Upper lobe of left lung (tissue), 6 donors: ENCODE data around the gene USP34. TPM values are rescaled to one million over a fixed set of nuclear protein-coding genes. Genes with fewer than 3 reads are reported as not detected.
A peak's percentile ranks its signal among the peaks of the same experiment; 100 is the strongest.
"Not testable (repeated sequence)": the region's sequence is repeated elsewhere in the genome, so short reads cannot be mapped to it uniquely, and the experiment has no call there.

Source experiments
- ATAC-seq, 2 donors: fragments of 200-7000 bp; cut with Tn5 transposase; one replicate each; pipeline ENCODE4 v1.9.1; 2022; ENCODE audit warnings: mild to moderate bottlenecking in 2 of 2, moderate library complexity in 2 of 2; ENCODE audit not compliant: low FRiP score in 2 of 2
- DNase-seq, 2 donors: peaks; one replicate each; pipeline ENCODE4 v3.0.0-alpha.2; 2019 to 2020
- H3K27ac ChIP-seq, 4 donors: fragments of 200-600 bp; sonication (generic); one replicate each; pipeline ENCODE4 v1.5.1; 2016 to 2019
- H3K27me3 ChIP-seq, 4 donors: fragments of 200-600 bp; sonication (generic); one replicate each; pipeline ENCODE4 v1.5.1; 2017 to 2019
- H3K36me3 ChIP-seq, 4 donors: fragments of 200-600 bp; sonication (generic); one replicate each; pipeline ENCODE4 v1.5.1; 2016 to 2019
- H3K4me1 ChIP-seq, 4 donors: fragments of 200-600 bp; sonication (generic); one replicate each; pipeline ENCODE4 v1.5.1; 2018 to 2019
- H3K4me3 ChIP-seq, 4 donors: fragments of 200-600 bp; sonication (generic); one replicate each; pipeline ENCODE4 v1.5.1; 2017 to 2019; ENCODE audit warnings: mild to moderate bottlenecking in 2 of 4, moderate library complexity in 1 of 4
- H3K9me3 ChIP-seq, 4 donors: fragments of 200-600 bp; sonication (generic); one replicate each; pipeline ENCODE4 v1.5.1; 2018 to 2019
- EP300 ChIP-seq, 4 donors: sonication (generic); formaldehyde crosslinking; IDR thresholded peaks; one replicate each; pipeline ENCODE4 v1.5.1; 2017; ENCODE audit warnings: antibody characterized with exemption in 4 of 4, control low read depth in 2 of 4
- POLR2A ChIP-seq, 4 donors: fragments of 450-650 bp; IDR thresholded peaks; one replicate each; pipeline ENCODE4 v1.5.1; 2016 to 2017; ENCODE audit warnings: antibody characterized with exemption in 4 of 4, mild to moderate bottlenecking in 2 of 4
- POLR2AphosphoS5 ChIP-seq, 2 donors: sonication (generic); formaldehyde crosslinking; IDR thresholded peaks; one replicate each; pipeline ENCODE4 v1.5.1; 2017; ENCODE audit warnings: antibody characterized with exemption in 2 of 2
- WGBS, 2 donors: methylation state at CpG; one replicate each; pipeline ENCODE4 v1.1.5; 2017 to 2018; 5-methylcytosine and 5-hydroxymethylcytosine counted together
- total RNA-seq, 6 donors: library from RNA; depleted of rRNA in 4 of 6; stranded (reverse); fragments of >200 nt in 4 of 6; gene quantifications; one replicate each; pipeline versions ENCODE4 v1.1.0 to v1.2.1, GENCODE V29; 2016 to 2021
- TF ChIP-seq, protein P1 (sequence below), 6 experiments: fragments of 450-650 bp in 4 of 6; fragments of 200-600 bp in 2 of 6; sonication (generic) in 2 of 6; IDR thresholded peaks; one replicate each; pipeline ENCODE4 v1.5.1; 2016 to 2019; ENCODE audit warnings: antibody characterized with exemption in 6 of 6
- donor health status: DM: no; HTN: no; CAD: no; lungs with moderate emphysema.
- donor health status: DM: no; HTN: yes; CAD: no; lungs with severe emphysema.

Gene USP34
- total RNA-seq, 6 donors from 2014 or later = 73.8 to 223 (median 114) TPM

DNA sequence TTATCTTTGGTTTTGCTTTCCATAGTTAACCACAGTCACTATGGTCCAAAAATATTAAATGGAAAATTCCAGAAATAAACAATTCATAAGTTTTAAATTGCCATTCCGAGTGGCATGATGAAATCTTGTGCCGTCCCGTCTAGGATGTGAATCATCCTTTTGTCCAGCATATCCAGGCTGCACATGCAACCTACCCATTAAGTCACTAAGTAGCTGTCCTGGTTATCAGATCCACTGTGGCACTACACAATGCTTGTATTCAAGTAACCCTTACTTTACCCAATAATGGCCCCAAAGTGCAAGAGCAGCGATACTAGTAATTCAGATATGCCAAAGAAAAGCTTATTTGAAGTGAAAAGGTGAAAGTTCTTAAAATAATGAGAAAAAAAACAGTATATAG, 10.7 kb downstream of the USP34 start:
- TF ChIP-seq, protein P1, sequence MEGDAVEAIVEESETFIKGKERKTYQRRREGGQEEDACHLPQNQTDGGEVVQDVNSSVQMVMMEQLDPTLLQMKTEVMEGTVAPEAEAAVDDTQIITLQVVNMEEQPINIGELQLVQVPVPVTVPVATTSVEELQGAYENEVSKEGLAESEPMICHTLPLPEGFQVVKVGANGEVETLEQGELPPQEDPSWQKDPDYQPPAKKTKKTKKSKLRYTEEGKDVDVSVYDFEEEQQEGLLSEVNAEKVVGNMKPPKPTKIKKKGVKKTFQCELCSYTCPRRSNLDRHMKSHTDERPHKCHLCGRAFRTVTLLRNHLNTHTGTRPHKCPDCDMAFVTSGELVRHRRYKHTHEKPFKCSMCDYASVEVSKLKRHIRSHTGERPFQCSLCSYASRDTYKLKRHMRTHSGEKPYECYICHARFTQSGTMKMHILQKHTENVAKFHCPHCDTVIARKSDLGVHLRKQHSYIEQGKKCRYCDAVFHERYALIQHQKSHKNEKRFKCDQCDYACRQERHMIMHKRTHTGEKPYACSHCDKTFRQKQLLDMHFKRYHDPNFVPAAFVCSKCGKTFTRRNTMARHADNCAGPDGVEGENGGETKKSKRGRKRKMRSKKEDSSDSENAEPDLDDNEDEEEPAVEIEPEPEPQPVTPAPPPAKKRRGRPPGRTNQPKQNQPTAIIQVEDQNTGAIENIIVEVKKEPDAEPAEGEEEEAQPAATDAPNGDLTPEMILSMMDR (IDR thresholded peaks at IDR 0.05) = no peak
- TF ChIP-seq EP300 (IDR thresholded peaks at IDR 0.05) = no peak
- TF ChIP-seq POLR2AphosphoS5 (IDR thresholded peaks at IDR 0.05) = no peak
- no peak for TF ChIP-seq POLR2A (IDR thresholded peaks at IDR 0.05)
- no peaks in the 10 kb centered on the region for H3K27me3 ChIP-seq
- H3K9me3 ChIP-seq = no peaks in the 10 kb centered on the region
- peaks cover 31 to 70% (median 49%) of the 10 kb centered on the region in 4 donors for H3K4me1 ChIP-seq
- no peaks in the 10 kb centered on the region for H3K36me3 ChIP-seq
- DNase-seq (peak in 1 of 2 donors; percentile 21), ATAC-seq (peak in 1 of 2 donors; percentile 69)
- H3K27ac ChIP-seq = peak overlapping the region in 2 of 4 donors; percentile 37 to 56
- no peak overlapping the region for H3K4me3 ChIP-seq
- WGBS, 2 donors = 63 to 68% methylated on average over 4 of the region's 4 CpGs

GRCh38 chr2:61456746-61457420, 14.0 kb downstream of the USP34 start:
- WGBS, 2 donors = 84 to 88% methylated on average over 6 of the region's 6 CpGs
- TF ChIP-seq, protein P1 (IDR thresholded peaks at IDR 0.05) = no peak
- TF ChIP-seq POLR2A (IDR thresholded peaks at IDR 0.05) = no peak
- TF ChIP-seq POLR2AphosphoS5 (IDR thresholded peaks at IDR 0.05) = no peak
- no peak for TF ChIP-seq EP300 (IDR thresholded peaks at IDR 0.05)
- peaks cover 31 to 56% (median 38%) of the 10 kb centered on the region in 4 donors for H3K4me1 ChIP-seq

DNA sequence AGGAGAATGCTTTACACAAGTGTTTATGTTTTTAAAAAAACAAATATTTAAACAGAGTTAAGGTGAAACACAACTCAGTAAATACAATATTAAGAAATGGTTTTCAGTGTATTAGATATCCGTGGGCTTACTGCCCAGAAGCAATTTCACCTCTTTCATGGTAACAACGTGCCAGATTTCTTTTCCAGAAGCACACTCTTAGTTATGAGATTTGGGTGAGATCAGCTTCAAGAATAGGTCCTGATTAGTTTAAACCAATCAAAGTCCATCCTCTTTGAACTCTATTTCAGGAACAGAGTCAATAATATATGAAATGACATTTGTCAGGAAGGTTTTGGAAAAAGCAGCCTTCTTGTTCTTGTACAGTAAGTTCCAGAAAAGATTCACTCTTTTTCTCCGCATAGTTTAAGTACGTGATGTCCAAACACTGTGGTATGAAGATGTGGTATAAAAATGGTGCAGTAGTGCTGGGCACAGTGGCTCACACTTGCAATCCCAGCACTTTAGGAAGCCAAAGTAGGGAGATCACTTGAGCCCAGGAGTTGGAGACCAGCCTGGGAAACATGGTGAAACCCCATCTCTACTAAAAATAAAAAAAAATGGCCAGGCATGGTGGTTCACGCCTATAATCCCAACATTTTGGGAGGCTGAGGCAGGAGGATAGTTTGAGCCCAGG, 14.7 kb downstream of the USP34 start:
- ATAC-seq = no peak
- no peak overlapping the region for H3K27ac ChIP-seq
- H3K27me3 ChIP-seq = no peaks in the 10 kb centered on the region
- TF ChIP-seq, protein P1 (IDR thresholded peaks at IDR 0.05) = no peak
- TF ChIP-seq POLR2A (IDR thresholded peaks at IDR 0.05) (no peak), POLR2AphosphoS5 (IDR thresholded peaks at IDR 0.05) (no peak), EP300 (IDR thresholded peaks at IDR 0.05) (no peak)
- DNase-seq = no peak
- H3K36me3 ChIP-seq = no peaks in the 10 kb centered on the region
- H3K4me3 ChIP-seq = no peak overlapping the region
- peaks cover 31 to 56% (median 38%) of the 10 kb centered on the region in 4 donors for H3K4me1 ChIP-seq
- H3K9me3 ChIP-seq = no peaks in the 10 kb centered on the region
- 65 to 70% methylated on average over 5 of the region's 5 CpGs for WGBS, 2 donors

More at GRCh38 chr2:61456746-61457420, 14.0 kb downstream of the USP34 start:
- Histone ChIP-seq H3K36me3 (no peaks in the 10 kb centered on the region), H3K4me3 (no peak overlapping the region), H3K27me3 (no peaks in the 10 kb centered on the region), H3K9me3 (no peaks in the 10 kb centered on the region), H3K27ac (no peak overlapping the region)
- DNase-seq (no peak), ATAC-seq (no peak)

DNA sequence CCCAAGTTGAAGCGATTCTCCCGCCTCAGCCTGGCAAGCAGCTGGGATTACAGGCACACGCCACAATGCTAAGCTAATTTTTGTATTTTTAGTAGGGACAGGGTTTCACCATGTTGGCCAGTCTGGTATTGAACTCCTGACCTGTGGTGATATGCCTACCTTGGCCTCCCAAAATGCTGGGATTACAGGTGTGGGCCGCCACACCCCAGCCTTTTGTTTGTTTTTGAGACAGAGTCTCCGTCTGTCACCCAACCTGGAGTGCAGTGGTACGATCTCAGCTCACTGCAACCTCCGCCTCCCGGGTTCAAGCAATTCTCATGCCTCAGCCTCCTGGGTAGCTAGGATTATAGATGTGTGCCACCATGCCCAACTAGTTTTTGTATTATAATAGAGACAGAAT, 15.9 kb downstream of the USP34 start:
- H3K4me1 ChIP-seq = peaks cover 24 to 47% (median 29%) of the 10 kb centered on the region in 4 donors
- not testable (repeated sequence) for ATAC-seq, DNase-seq, H3K36me3 ChIP-seq, H3K27ac ChIP-seq, H3K9me3 ChIP-seq, H3K27me3 ChIP-seq, H3K4me3 ChIP-seq
- 93 to 95% methylated on average over 7 to 8 of the region's 8 CpGs for WGBS, 2 donors

GRCh38 chr2:61454383-61454782, 16.5 kb downstream of the USP34 start:
- Histone ChIP-seq H3K4me3 (no peak overlapping the region), H3K9me3 (no peaks in the 10 kb centered on the region), H3K36me3 (no peaks in the 10 kb centered on the region), H3K4me1 (peaks cover 20 to 47% (median 24%) of the 10 kb centered on the region in 4 donors), H3K27me3 (no peaks in the 10 kb centered on the region), H3K27ac (no peak overlapping the region)
- no peak for TF ChIP-seq POLR2AphosphoS5 (IDR thresholded peaks at IDR 0.05)
- TF ChIP-seq, protein P1 (IDR thresholded peaks at IDR 0.05) = no peak
- TF ChIP-seq POLR2A (IDR thresholded peaks at IDR 0.05) = no peak
- no peak for TF ChIP-seq EP300 (IDR thresholded peaks at IDR 0.05)
- WGBS, 2 donors = 91 to 95% methylated on average over 5 of the region's 5 CpGs
- DNase-seq = no peak
- no peak for ATAC-seq
